CD4-positive, alpha-beta T cell treated with Interferon gamma for 1 hour (primary cell): Measurements from ENCODE around the gene MAP10.
"Not testable (repeated sequence)": the region's sequence is repeated elsewhere in the genome, so short reads cannot be mapped to it uniquely, and the experiment has no call there.

Experiments used
- DNase-seq: peaks from one replicate; pipeline ENCODE4 v3.0.0-alpha.2; 2020

Gene MAP10

GRCh38 chr1:232805269-232806185 is at the start of gene MAP10:
Gene MAP10, plus strand, starts transcription at chr1:232805416. Its CDS starts 34 bp downstream, at chr1:232805450.
- DNase-seq, result peak; percentile 80

- no peak for DNase-seq
Measured at GRCh38 chr1:232764458-232765251, 40.6 kb upstream of the MAP10 start.

- no peak for DNase-seq
Measured at GRCh38 chr1:232765542-232765941, 39.7 kb upstream of the MAP10 start.

- DNase-seq, result no peak
Measured at GRCh38 chr1:232766241-232766890, 38.9 kb upstream of the MAP10 start.

- no peak for DNase-seq
Measured at GRCh38 chr1:232766904-232767303, 38.3 kb upstream of the MAP10 start.

GRCh38 chr1:232767305-232768074 is 37.7 kb upstream of the MAP10 start:
- peak; percentile 26 for DNase-seq

- DNase-seq, result no peak
Measured at GRCh38 chr1:232768793-232769192, 36.4 kb upstream of the MAP10 start.

GRCh38 chr1:232769733-232770132 is 35.5 kb upstream of the MAP10 start:
- DNase-seq, result no peak

- DNase-seq, result no peak
Measured at GRCh38 chr1:232773752-232774151, 31.5 kb upstream of the MAP10 start.

GRCh38 chr1:232776526-232777106 is 28.6 kb upstream of the MAP10 start:
- DNase-seq, result no peak

GRCh38 chr1:232780354-232780753 is 24.9 kb upstream of the MAP10 start:
- DNase-seq, result no peak

GRCh38 chr1:232784794-232785193 is 20.4 kb upstream of the MAP10 start:
- DNase-seq, result no peak

- DNase-seq, result not testable (repeated sequence)
Measured at GRCh38 chr1:232785630-232786029, 19.6 kb upstream of the MAP10 start.

GRCh38 chr1:232786845-232787455 is 18.3 kb upstream of the MAP10 start:
- DNase-seq, result no peak

GRCh38 chr1:232788235-232788872 is 16.9 kb upstream of the MAP10 start:
- no peak for DNase-seq

GRCh38 chr1:232789651-232790050 is 15.6 kb upstream of the MAP10 start:
- no peak for DNase-seq

- no peak for DNase-seq
Measured at GRCh38 chr1:232792949-232793348, 12.3 kb upstream of the MAP10 start.

GRCh38 chr1:232793944-232794343 is 11.3 kb upstream of the MAP10 start:
- DNase-seq, result no peak

GRCh38 chr1:232795497-232796053 is 9.6 kb upstream of the MAP10 start:
- DNase-seq, result no peak

GRCh38 chr1:232797856-232798510 is 7.2 kb upstream of the MAP10 start:
- DNase-seq, result no peak
